ENCODE results near the gene PNPLA1. TPM values are rescaled to one million over a fixed set of nuclear protein-coding genes. Genes with fewer than 3 reads are reported as not detected.

The PNPLA1 gene
- total RNA-seq (2021) = not detected in 3 replicates
- Bru-seq, nascent RNA = percentile 14 among the genes with signal in this experiment
- long read RNA-seq, experiment 1 = 0 reads
- long read RNA-seq, experiment 2 = 0 reads
- long read RNA-seq, experiment 3 = 0 reads

GRCh38 chr6:36269834-36270705, at the start of gene PNPLA1:
Gene PNPLA1, plus strand, starts transcription at chr6:36270060. Its CDS starts 400 bp downstream, at chr6:36270460.
- Mint-ChIP-seq H3K4me3 (no peak within 1 kb of the TSS), H3K27me3 (ENCODE audit: low read depth) (peaks cover 3% of the 10 kb centered on the region; the same call in 1 of the 2 replicates), H3K36me3 (peaks cover 4% of the 10 kb centered on the region; the same call in 1 of the 2 replicates), H3K9me3 (peaks cover 6% of the 10 kb centered on the region), H3K27ac (no peak within 1 kb of the TSS), H3K4me1 (no peaks in the 10 kb centered on the region)
- POLR2A ChIA-PET = no interaction called here
- DNase-seq (ENCODE audit: low spot score) = peak; percentile 43
- ATAC-seq = peak; percentile 86
- TF ChIP-seq ZNF671 (CRISPR knock-in tag; IDR thresholded peaks at IDR 0.05) = no peak
- TF ChIP-seq E2F4 (CRISPR knock-in tag; IDR thresholded peaks at IDR 0.05; ENCODE audit: borderline replicate concordance, low read depth) = no peak
- TF ChIP-seq HMGXB4 (CRISPR knock-in tag; IDR thresholded peaks at IDR 0.05) = no peak
- TF ChIP-seq FOXK1 (CRISPR knock-in tag; IDR thresholded peaks at IDR 0.05) = no peak
- no peak for TF ChIP-seq CBFB (CRISPR knock-in tag; IDR thresholded peaks at IDR 0.05; ENCODE audit: low read depth)
- TF ChIP-seq MXD4 (CRISPR knock-in tag; IDR thresholded peaks at IDR 0.05; ENCODE audit: borderline replicate concordance) = no peak
- no peak for TF ChIP-seq ZBTB21 (CRISPR knock-in tag; IDR thresholded peaks at IDR 0.05; ENCODE audit: borderline replicate concordance)
- no peak for TF ChIP-seq TEAD1 (CRISPR knock-in tag; IDR thresholded peaks at IDR 0.05)
- no peak for TF ChIP-seq ZSCAN18 (CRISPR knock-in tag; IDR thresholded peaks at IDR 0.05)
- TF ChIP-seq SOX15 (CRISPR knock-in tag; IDR thresholded peaks at IDR 0.05) = no peak
- TF ChIP-seq JUN (CRISPR knock-in tag; IDR thresholded peaks at IDR 0.05) = no peak
- TF ChIP-seq ETV6 (CRISPR knock-in tag; IDR thresholded peaks at IDR 0.05) = no peak
- TF ChIP-seq ZMAT4 (CRISPR knock-in tag; IDR thresholded peaks at IDR 0.05) = no peak
- TF ChIP-seq, protein P1, sequence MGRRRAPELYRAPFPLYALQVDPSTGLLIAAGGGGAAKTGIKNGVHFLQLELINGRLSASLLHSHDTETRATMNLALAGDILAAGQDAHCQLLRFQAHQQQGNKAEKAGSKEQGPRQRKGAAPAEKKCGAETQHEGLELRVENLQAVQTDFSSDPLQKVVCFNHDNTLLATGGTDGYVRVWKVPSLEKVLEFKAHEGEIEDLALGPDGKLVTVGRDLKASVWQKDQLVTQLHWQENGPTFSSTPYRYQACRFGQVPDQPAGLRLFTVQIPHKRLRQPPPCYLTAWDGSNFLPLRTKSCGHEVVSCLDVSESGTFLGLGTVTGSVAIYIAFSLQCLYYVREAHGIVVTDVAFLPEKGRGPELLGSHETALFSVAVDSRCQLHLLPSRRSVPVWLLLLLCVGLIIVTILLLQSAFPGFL (CRISPR knock-in tag; IDR thresholded peaks at IDR 0.05; ENCODE audit: borderline replicate concordance) = no peak
- TF ChIP-seq ZNF423 (CRISPR knock-in tag; IDR thresholded peaks at IDR 0.05) = no peak
- TF ChIP-seq, protein P2, sequence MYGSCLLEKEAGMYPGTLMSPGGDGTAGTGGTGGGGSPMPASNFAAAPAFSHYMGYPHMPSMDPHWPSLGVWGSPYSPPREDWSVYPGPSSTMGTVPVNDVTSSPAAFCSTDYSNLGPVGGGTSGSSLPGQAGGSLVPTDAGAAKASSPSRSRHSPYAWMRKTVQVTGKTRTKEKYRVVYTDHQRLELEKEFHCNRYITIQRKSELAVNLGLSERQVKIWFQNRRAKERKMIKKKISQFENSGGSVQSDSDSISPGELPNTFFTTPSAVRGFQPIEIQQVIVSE (CRISPR knock-in tag; IDR thresholded peaks at IDR 0.05; ENCODE audit: borderline replicate concordance) = no peak
- no peak for TF ChIP-seq ZNF281 (CRISPR knock-in tag; IDR thresholded peaks at IDR 0.05)
- TF ChIP-seq, protein P3, sequence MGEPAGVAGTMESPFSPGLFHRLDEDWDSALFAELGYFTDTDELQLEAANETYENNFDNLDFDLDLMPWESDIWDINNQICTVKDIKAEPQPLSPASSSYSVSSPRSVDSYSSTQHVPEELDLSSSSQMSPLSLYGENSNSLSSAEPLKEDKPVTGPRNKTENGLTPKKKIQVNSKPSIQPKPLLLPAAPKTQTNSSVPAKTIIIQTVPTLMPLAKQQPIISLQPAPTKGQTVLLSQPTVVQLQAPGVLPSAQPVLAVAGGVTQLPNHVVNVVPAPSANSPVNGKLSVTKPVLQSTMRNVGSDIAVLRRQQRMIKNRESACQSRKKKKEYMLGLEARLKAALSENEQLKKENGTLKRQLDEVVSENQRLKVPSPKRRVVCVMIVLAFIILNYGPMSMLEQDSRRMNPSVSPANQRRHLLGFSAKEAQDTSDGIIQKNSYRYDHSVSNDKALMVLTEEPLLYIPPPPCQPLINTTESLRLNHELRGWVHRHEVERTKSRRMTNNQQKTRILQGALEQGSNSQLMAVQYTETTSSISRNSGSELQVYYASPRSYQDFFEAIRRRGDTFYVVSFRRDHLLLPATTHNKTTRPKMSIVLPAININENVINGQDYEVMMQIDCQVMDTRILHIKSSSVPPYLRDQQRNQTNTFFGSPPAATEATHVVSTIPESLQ (CRISPR knock-in tag; IDR thresholded peaks at IDR 0.05) = no peak
- TF ChIP-seq HMGA2 (CRISPR knock-in tag; IDR thresholded peaks at IDR 0.05) = no peak
- CTCF ChIA-PET = interaction anchor here (0.6 to 1.1 kb wide), 2 partner anchors 25 to 131 kb away, joined by 3 to 5 read pairs; no protein-coding TSS in a partner anchor

Data from WTC11 (cell line).